IPS-15b (cell line): Measurements from ENCODE around the gene COL28A1.

ENCODE experiments used
- H3K27me3 ChIP-seq: one replicate; pipeline ENCODE4 v1.6.1; 2013; ENCODE audit warnings: low read length; ENCODE audit not compliant: control insufficient read depth, insufficient read depth
- H3K36me3 ChIP-seq: one replicate; pipeline ENCODE4 v1.6.1; 2013; ENCODE audit warnings: low read length; ENCODE audit not compliant: control insufficient read depth, insufficient read depth
- H3K4me1 ChIP-seq: one replicate; pipeline ENCODE4 v1.6.1; 2013; ENCODE audit warnings: mild to moderate bottlenecking, low read length; ENCODE audit not compliant: control insufficient read depth, insufficient read depth
- H3K4me3 ChIP-seq: one replicate; pipeline ENCODE4 v1.5.1; 2013; ENCODE audit warnings: low read depth, low read length
- H3K9ac ChIP-seq: one replicate; pipeline ENCODE4 v1.6.1; 2013; ENCODE audit warnings: low read depth, mild to moderate bottlenecking, low read length
- H3K9me3 ChIP-seq: one replicate; pipeline ENCODE4 v1.6.1; 2013; ENCODE audit warnings: mild to moderate bottlenecking, low read length; ENCODE audit not compliant: control insufficient read depth, insufficient read depth

The COL28A1 gene

GRCh38 chr7:7449055-7449454 lies 86.6 kb downstream of the COL28A1 start:
- H3K9me3 ChIP-seq: peaks cover 3% of the 10 kb centered on the region
- H3K27me3 ChIP-seq: no peaks in the 10 kb centered on the region
- H3K4me3 ChIP-seq: no peak overlapping the region
- no peaks in the 10 kb centered on the region for H3K4me1 ChIP-seq
- no peaks in the 10 kb centered on the region for H3K36me3 ChIP-seq
- H3K9ac ChIP-seq: no peak overlapping the region

- Histone ChIP-seq H3K4me3 (no peak overlapping the region), H3K4me1 (no peaks in the 10 kb centered on the region), H3K9ac (no peak overlapping the region), H3K9me3 (peaks cover 3% of the 10 kb centered on the region), H3K27me3 (no peaks in the 10 kb centered on the region), H3K36me3 (no peaks in the 10 kb centered on the region)
These were observed 89.1 kb downstream of the COL28A1 start for GRCh38 chr7:7446616-7447015.

GRCh38 chr7:7443806-7444350 lies 91.8 kb downstream of the COL28A1 start:
- H3K4me1 ChIP-seq: no peaks in the 10 kb centered on the region
- peaks cover 3% of the 10 kb centered on the region for H3K9me3 ChIP-seq
- H3K4me3 ChIP-seq: no peak overlapping the region
- H3K36me3 ChIP-seq: no peaks in the 10 kb centered on the region
- H3K27me3 ChIP-seq: no peaks in the 10 kb centered on the region
- no peak overlapping the region for H3K9ac ChIP-seq

- H3K36me3 ChIP-seq: no peaks in the 10 kb centered on the region
- H3K4me1 ChIP-seq: no peaks in the 10 kb centered on the region
- H3K27me3 ChIP-seq: no peaks in the 10 kb centered on the region
- no peak overlapping the region for H3K9ac ChIP-seq
- no peak overlapping the region for H3K4me3 ChIP-seq
- no peaks in the 10 kb centered on the region for H3K9me3 ChIP-seq
These were observed 96.1 kb downstream of the COL28A1 start for GRCh38 chr7:7439564-7439963.

GRCh38 chr7:7438851-7439250 lies 96.8 kb downstream of the COL28A1 start:
- H3K4me1 ChIP-seq: peaks cover 2% of the 10 kb centered on the region
- no peak overlapping the region for H3K9ac ChIP-seq
- no peaks in the 10 kb centered on the region for H3K27me3 ChIP-seq
- H3K36me3 ChIP-seq: no peaks in the 10 kb centered on the region
- H3K4me3 ChIP-seq: no peak overlapping the region
- H3K9me3 ChIP-seq: no peaks in the 10 kb centered on the region

GRCh38 chr7:7435978-7436377 lies 99.7 kb downstream of the COL28A1 start:
- Histone ChIP-seq H3K9ac (no peak overlapping the region), H3K36me3 (no peaks in the 10 kb centered on the region)

GRCh38 chr7:7434329-7434728 lies 101.3 kb downstream of the COL28A1 start:
- no peaks in the 10 kb centered on the region for H3K9me3 ChIP-seq
- peaks cover 5% of the 10 kb centered on the region for H3K4me1 ChIP-seq
- H3K36me3 ChIP-seq: no peaks in the 10 kb centered on the region
- no peak overlapping the region for H3K9ac ChIP-seq
- H3K27me3 ChIP-seq: no peaks in the 10 kb centered on the region
- no peak overlapping the region for H3K4me3 ChIP-seq

More at GRCh38 chr7:7435978-7436377, 99.7 kb downstream of the COL28A1 start:
- peaks cover 5% of the 10 kb centered on the region for H3K4me1 ChIP-seq
- H3K27me3 ChIP-seq: no peaks in the 10 kb centered on the region
- H3K9me3 ChIP-seq: no peaks in the 10 kb centered on the region
- no peak overlapping the region for H3K4me3 ChIP-seq

GRCh38 chr7:7433811-7434210 lies 101.9 kb downstream of the COL28A1 start:
- H3K4me3 ChIP-seq: no peak overlapping the region

GRCh38 chr7:7432979-7433378 lies 102.7 kb downstream of the COL28A1 start:
- Histone ChIP-seq H3K27me3 (no peaks in the 10 kb centered on the region), H3K4me3 (no peak overlapping the region), H3K4me1 (peaks cover 5% of the 10 kb centered on the region), H3K9ac (no peak overlapping the region), H3K9me3 (no peaks in the 10 kb centered on the region), H3K36me3 (no peaks in the 10 kb centered on the region)

More at GRCh38 chr7:7433811-7434210, 101.9 kb downstream of the COL28A1 start:
- Histone ChIP-seq H3K9ac (no peak overlapping the region), H3K4me1 (peaks cover 5% of the 10 kb centered on the region), H3K9me3 (no peaks in the 10 kb centered on the region), H3K36me3 (no peaks in the 10 kb centered on the region), H3K27me3 (no peaks in the 10 kb centered on the region)

GRCh38 chr7:7428806-7429205 lies 106.9 kb downstream of the COL28A1 start:
- Histone ChIP-seq H3K36me3 (no peaks in the 10 kb centered on the region), H3K9me3 (no peaks in the 10 kb centered on the region), H3K9ac (no peak overlapping the region), H3K4me3 (no peak overlapping the region), H3K4me1 (peaks cover 5% of the 10 kb centered on the region), H3K27me3 (no peaks in the 10 kb centered on the region)

- Histone ChIP-seq H3K4me1 (peaks cover 2% of the 10 kb centered on the region), H3K27me3 (no peaks in the 10 kb centered on the region), H3K9ac (no peak overlapping the region), H3K36me3 (no peaks in the 10 kb centered on the region), H3K9me3 (no peaks in the 10 kb centered on the region), H3K4me3 (no peak overlapping the region)
These were observed 108.3 kb downstream of the COL28A1 start for GRCh38 chr7:7427363-7427762.

GRCh38 chr7:7426676-7427075 lies 109.0 kb downstream of the COL28A1 start:
- Histone ChIP-seq H3K36me3 (no peaks in the 10 kb centered on the region), H3K9ac (no peak overlapping the region), H3K4me1 (peaks cover 2% of the 10 kb centered on the region), H3K27me3 (no peaks in the 10 kb centered on the region), H3K4me3 (no peak overlapping the region), H3K9me3 (no peaks in the 10 kb centered on the region)
